Measurements from ENCODE around the gene LRRTM4. TPM values are rescaled to one million over a fixed set of nuclear protein-coding genes. Genes with fewer than 3 reads are reported as not detected.

Gene LRRTM4
- total RNA-seq, 1 donor from 2014 or later, result not detected

DNA sequence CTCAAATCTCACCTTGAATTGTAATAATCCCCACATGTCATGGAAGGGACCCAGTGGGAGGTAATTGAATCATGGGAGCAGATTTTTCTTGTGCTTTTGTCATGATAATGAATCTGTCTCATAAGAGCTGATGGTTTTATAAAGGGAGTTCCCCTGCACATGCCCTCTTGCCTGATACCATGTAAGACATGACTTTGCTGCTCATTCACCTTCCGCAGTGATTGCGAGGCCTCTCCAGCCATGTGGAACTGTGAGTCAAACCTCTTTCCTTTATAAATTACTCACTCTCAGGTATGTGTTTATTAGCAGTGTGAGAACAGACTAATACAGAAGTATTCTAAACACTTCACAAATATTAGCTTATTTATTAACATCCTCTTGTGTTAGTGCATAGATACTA lies 516.7 kb downstream of the LRRTM4 start:
- intact Hi-C loops (cut with micrococcal nuclease), result no loop called here

DNA sequence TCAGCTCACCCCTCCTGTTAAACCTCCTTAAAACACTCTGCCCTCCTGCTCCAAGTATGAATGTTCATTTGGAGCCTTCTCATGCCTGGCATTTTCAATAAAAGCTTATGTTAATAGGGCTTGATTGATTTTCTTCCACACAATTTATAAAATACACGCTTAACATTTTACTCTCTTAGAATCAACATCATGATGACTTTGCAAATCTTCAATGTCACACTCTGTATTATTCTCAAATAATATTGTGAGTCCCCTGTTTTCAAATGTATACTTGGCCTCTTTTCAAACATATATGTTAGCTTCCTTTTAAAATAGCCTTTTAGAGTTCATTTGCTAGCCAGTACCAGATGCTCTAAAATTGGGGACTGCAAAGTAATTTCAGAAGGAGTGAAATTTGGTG lies 520.3 kb downstream of the LRRTM4 start:
- intact Hi-C loops (cut with micrococcal nuclease), result no loop called here

DNA sequence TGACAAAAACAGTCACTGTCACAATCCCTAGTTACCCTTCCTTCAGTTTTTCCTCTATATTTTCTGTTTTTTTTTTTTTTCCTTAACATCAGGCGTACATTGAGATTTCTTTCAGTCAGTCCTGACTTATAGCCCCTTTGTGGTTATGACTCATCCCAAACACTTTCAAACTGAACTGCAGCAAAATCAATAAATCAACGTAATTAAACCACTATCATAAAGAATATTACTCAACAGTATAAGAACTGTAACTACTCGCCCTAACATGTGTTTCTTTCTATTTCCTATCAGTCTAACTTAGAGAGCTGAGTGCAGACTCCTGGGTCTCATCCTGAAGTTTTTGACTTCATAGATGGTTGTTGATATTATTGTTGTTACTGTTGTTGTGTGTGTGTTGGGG lies 523.5 kb downstream of the LRRTM4 start:
- intact Hi-C loops (cut with micrococcal nuclease), result no loop called here

DNA sequence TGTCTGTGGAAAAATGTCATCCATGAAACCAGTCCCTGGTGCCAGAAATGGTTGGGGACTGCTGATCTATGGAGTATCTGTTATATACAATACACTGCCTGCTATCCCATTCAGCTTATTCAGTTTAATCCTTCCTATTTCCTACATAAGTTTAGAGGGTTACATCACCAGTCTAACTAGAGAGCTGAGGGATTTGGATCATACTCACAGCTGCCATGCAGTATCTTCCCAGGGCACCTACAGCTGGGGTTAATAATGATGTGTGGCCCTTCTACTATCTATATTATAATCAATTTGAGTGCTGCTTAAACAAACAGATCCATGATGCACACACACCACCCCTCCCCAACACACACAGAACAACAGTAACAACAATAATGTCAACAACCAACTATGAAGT lies 524.0 kb downstream of the LRRTM4 start:
- intact Hi-C loops (cut with micrococcal nuclease), result no loop called here

DNA sequence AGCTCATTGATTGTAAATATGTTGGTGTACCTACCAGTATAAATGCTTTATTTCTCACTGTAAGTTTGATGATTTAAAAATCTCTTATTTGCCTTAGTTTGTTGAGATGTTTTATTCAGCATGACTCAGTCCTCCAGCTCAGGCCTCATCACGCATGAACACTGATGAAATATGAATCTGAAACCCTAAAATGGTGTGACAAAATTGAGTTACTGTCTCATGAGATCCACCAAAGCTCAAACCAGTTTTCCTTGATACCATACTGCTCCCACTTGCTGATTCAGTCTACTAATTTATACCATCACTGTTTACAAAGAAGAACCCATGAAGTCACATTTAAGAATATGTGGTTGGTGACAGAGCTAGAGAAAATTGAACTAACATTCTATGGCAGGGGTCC lies 524.9 kb downstream of the LRRTM4 start:
- intact Hi-C loops (cut with micrococcal nuclease), result no loop called here

DNA sequence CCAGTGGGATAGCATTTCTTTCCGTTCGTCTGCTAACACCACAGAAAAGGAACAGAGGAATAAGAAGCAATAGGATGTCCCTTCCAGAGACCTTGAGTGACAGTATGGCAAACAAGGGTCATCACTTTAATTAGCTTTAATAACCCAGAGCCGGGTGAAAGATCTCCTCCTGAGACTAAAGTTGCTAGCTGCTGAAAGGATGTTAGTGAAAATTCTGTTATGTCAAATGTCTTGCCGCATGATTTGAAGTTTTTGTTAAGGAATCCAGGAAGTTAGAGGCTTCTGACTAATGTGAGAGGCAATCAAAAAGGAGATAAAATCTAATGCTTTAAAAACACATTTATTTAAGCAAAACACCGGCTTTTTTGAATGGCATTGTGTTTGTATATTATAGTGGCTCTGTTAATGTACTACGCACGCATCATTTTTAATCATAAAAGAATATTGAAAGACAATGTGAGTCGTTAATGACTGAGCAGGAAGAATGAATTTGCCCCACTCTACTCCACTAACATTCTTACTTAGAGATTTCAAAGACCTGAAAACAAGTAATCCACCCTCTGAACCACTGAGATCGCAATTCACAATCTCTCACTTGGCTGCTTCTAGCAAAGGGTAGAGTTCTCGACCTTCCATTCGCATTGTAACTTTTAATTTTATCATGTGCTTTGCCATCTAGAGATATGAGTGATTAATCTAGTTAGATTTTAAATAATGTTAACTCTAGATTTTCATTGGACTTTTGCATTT lies 536.6 kb downstream of the LRRTM4 start:
- intact Hi-C loops (cut with micrococcal nuclease), result no loop called here

DNA sequence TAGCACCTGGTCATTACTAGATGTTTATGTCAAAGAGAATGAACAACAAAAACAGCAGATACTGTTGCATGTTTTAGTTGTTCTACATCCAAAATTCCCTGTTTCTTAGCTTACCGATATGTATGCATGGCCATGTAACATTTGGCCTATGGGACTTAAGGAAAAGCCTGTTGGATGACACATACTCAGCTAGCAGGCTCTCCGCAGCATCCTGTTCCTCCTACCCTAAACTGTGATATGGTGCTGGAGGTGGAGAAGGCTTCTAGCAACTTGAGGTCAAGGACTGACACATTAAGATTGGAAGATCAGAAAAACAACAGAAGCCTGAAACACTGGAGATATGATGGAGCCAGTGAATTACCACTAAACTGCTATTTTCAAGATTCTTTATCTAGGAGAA lies 537.8 kb downstream of the LRRTM4 start:
- intact Hi-C loops (cut with micrococcal nuclease), result no loop called here

DNA sequence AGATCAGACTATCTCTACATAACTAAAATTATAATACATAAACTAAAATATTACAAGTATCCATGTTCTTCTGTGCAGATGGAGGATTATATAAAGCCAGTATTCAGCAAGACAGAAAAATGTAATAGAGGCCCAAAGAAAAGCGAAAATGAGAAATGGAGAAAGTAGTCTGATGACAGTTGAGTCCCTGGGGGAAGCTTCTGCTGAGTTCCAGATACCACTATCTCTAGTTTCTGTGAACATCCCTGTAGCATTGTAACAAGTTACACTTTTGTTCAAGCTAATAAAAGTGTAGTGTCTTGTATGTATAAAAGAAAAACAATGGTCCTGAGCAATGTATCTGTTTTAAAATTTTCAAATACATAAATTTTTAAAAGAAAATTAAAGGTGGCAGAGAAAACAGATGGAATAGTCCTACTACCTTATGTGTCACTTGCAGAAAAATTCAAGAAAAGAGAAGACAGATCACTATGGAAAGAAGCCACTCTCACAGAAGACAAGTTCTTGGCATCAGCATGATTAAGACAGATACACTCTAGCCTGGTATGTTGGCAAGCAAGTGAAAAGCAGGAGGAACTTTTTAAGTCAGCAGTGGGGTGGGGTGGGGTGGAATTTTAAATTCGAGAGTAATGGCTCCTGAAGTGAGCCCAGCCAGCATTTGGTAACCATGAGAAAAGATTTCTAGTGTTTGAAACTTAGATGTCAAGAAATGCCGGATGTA lies 541.9 kb downstream of the LRRTM4 start:
- intact Hi-C loops (cut with micrococcal nuclease), result no loop called here

DNA sequence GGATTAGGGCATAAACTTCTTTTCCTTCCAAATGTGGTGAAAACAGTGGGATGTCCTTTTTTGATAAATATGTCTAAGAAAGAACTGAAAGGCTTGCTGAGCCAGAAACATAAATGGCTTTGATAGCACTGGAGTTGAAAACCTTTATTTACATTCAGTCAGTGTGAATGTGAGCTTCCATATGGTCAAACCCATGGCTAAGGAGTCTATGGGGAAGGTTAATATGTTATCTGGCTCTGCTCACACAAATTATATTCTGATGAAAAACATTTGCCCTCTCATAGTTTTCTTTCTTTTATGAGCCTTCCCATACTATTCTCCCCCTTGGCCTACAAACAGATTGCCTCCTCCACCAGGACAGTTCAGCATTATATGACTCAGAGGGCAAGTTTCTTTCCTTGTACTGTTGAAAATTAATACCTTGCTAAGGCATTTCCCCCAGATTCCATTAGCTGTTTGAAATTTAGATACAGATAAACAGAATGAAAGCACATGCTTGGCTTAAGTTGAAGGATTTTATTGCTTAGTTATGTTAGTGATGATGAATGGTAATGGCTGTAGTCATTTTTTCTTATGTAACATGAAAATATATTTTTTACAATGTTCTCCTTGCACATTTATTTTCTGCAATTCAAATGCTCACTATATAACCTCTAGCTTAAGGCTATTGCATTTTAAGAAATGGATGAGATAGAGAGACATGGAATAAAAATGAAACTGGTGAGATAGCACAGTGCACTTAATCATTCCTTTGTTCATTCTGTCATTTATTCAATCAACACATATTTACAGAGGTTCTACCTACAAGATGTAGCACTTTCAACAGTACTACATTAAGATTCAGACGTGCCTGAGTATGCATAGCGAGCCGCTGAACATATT lies 544.1 kb downstream of the LRRTM4 start:
- intact Hi-C loops (cut with micrococcal nuclease), result no loop called here

DNA sequence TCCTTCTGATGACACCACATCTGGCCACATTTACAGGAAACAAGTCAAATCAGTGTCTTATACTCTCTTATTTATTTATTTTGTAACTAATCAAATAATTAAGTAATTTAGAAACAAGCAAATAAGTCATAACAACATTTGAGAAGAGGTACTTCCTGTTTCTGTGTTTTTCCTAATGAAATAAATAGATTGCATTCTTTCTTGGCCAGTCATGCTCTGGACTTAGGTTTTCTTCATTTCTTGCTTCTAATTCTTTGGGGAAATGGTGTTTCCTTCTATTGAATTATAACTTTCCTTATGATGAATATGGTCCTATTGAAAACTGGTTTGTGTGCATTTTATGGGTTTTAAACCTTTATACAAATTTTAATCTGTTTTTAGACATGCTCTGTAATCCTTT lies 546.4 kb downstream of the LRRTM4 start:
- intact Hi-C loops (cut with micrococcal nuclease), result no loop called here

DNA sequence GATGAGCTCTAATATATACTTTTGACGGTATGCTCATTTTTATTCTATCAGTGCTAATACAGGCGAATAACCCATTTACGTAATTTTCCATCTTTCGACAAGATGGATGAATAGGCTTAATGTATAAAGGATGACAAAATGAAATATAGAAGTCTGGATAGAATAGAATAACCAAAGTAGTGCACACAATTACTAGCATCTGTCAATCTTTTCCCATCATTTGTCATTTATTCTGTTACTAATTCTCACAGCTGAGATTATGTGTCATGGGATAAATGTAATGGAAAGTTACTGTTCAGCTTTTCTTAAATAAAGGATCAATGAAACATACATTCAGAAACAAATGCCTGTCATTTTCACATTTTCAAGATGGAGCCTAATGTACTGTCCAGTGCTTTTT lies 548.6 kb downstream of the LRRTM4 start:
- intact Hi-C loops (cut with micrococcal nuclease), result no loop called here

DNA sequence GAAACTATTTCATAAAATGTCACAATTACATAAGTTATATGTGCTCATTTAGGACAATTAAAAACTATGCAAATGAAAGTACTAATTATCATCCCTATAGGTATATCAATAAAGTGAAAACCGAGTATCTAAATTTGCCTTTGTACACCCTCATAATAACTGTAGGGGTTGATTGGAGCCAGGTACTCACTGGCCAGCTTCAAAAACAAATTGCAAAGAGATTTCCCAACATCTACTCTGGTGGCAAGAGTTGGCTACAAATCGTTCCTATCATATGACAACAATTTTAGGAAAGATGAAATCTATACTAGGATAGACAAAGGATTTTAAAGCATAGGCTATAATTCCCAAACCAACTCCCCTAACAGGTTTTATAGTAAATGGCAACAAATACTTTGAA lies 556.4 kb downstream of the LRRTM4 start:
- intact Hi-C loops (cut with micrococcal nuclease), result no loop called here

DNA sequence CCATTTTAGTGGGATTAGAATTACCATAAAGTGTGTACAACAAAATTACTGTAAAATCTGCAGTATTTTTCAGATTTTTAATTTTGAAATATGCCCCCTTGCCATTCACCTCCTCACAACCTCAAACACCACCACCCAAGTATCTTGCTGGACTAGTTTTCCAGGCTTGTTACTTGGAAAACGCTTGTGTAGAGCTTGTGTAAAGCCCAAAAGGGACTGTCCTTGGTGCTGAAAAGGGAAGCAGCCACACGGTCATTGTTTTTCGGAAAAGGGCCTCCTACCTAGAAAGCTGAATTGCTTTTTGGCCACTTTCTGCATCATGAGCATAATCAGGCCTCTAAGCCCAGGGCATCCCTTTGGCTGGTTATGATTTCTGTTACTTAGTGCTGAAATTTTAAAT lies 563.4 kb downstream of the LRRTM4 start:
- intact Hi-C loops (cut with micrococcal nuclease), result no loop called here

DNA sequence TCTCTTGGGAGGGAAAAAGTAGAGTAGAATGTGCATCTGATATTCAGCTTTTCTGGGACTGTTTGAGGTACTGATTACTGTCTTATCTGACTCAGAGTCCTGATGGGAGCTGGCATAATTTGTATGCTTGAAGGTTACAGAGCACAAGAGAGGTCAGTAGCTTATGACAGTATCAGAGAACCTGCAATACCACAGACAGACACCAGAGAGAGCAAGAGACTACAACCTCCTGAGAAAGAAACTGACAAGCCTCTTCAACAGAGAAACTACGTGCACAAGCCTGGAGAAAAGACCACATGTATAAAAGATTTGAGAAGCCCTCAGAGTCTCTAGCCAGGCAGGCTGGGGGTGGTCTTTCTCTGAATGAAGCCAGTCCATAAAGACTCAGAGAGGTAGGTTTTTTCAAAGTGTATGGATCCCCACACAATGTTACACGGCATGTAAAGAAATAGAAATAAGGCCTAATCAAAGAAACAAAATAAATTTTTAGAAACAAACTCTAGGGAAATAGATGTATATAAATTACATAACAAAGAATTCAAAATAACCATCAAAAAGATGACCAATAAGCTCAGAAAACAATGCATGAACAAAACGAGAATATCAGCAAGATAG lies 568.3 kb downstream of the LRRTM4 start:
- intact Hi-C loops (cut with micrococcal nuclease), result no loop called here

DNA sequence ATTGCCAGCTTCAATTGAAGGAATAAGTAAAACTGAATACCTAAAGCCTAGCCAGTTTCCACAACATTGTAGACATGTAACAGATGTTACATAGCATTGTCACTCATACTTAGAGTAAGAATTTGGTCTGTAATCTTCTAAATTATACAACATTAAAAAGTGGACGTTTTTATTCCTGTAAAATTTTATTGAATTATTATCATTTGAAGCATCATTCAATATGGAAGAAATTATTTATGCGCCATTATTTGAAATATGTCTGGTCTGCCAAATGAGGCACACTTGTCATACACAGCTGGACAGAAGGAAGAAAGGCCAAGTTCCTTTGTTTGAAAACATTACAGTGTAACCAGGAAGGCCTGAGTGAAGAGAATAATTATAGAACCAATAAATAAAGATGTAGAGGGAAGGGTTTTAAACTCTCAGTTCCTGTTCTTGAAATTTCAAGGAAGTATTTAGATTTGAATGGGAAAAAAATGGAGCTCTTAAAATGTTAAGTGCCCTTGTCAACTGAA lies 575.5 kb downstream of the LRRTM4 start:
- intact Hi-C loops (cut with micrococcal nuclease), result no loop called here

DNA sequence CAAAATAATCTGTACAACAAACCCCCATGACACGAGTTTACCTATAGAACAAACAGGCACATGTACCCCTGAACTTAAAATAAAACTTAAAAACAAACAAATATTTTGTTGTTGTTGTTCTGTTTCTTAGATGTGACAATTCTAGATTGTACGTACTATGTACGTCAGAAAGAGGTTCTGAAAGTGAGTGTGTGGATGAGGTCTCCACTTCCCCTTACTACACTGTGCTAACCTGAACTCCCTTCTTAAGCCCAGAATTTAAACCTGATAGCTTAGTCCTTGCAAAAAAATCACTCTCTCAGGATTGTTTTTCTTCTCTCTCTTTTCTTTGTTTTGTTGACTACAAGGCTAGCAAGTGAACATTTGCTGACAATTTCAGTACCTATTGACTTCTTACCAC lies 581.6 kb downstream of the LRRTM4 start:
- intact Hi-C loops (cut with micrococcal nuclease), result no loop called here

DNA sequence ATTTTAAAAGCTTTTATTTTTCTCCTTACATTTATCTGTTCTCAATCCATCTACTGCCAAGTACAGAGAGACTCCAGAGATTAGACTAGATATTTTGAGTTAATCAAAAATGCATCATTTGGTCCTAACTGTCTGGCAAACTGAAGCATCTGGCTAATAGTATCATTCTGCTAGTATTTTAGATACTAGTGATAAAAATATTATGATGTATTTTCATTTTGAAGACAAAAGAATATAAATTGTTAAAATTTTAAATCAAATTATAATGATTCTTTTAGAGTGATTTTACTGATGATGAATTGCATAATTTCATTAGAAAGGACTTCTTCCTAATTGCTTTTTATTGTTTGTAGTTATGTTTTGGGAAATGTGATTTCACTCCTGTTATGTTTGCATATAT lies 584.0 kb downstream of the LRRTM4 start:
- intact Hi-C loops (cut with micrococcal nuclease), result no loop called here

DNA sequence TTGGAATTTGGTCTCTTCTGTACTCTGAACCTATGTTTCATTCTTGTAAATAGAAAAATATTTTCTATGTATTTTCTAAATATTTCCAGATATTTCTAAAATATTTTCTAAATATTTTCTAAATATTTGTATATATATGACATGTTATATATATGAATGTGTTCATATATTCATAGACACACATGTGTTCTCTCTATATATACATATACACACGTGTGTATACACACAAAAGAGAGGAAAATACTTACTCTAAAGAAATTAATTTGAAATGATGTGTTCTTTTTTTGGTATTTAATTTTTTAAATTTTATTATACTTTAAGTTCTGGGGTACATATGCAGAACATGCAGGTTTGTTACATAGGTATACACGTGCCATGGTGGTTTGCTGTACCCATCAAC lies 589.6 kb downstream of the LRRTM4 start:
- intact Hi-C loops (cut with micrococcal nuclease), result no loop called here

DNA sequence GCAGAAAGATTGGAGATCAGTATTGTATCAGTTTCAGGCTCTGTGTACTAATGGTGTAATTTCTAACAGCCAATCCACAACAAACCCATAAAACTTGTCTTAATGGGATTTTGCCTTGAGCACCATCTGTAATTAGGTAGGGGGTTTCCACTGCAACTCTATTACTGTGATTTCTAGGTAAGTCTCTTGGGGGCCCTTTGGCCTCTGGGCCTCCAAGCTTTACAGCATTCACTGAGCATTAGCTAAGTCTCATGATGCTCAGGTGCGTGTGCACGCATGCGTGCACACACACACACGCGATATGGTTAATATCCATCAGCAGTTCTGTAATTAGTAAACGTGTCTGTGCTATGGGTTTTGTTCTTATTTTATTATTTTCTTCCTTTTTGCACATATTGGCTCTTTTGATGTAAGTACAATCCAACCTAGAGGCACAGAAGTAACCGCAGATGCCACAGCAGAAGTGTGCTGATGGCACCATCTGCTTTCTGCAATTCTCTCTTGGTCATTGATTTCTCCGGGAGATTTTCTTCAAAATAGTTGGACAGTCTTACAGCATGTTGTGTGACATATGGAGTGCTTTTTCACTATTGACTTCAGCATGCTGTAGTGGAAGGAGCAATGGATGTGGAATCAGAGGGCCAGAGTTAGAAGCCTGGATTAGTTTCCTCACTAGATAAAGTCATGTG lies 592.0 kb downstream of the LRRTM4 start:
- intact Hi-C loops (cut with micrococcal nuclease), result no loop called here

DNA sequence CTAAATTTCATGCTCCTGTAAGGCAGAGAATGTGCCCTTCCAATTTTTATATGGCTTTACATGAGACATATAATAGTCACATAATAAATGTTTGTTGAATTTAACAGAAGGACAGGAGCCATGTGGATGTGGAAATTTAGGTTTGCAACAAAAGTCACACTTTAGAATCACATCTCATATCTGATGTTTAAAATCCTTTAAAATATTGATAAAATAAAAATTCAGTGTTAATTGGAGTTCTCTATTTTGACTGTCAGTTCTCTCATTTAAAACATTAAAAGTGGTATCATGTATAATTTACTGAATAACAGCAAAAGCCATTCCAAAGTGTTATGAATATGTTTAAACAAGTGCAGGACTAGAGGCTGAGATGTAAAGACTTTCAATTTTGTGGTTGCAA lies 594.1 kb downstream of the LRRTM4 start:
- intact Hi-C loops (cut with micrococcal nuclease), result no loop called here

DNA sequence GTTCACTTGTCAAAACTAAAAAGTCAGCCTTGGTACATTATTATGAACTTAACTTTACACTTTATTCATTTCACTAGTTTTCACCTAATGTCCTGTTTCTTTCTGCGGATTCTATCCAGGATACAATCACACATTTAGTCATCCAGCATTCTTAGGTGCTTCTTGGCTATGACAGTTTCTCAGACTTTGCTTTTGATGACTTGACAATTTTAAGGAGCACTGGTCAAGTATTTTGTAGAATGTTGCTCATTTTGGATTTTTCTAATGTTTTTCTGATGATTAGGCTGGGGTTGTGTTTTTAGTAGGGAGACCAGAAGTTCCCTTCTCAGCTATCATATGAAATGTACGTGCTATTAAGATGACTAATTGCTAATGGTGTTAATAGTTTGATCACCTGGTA lies 601.2 kb downstream of the LRRTM4 start:
- intact Hi-C loops (cut with micrococcal nuclease), result no loop called here

Data from T-helper 2 cell treated with Interferon-gamma antibody and Interleukin-4, amounts not matched to agents 100 ng/mL and 5 ng/mL, for 36 hours (primary cell).